GM19468 (cell line): Measurements from ENCODE around the gene GPATCH3.
"Not testable (repeated sequence)": the region's sequence is repeated elsewhere in the genome, so short reads cannot be mapped to it uniquely, and the experiment has no call there.

Experiments
- ATAC-seq: cut with Tn5 transposase; IDR thresholded peaks from one replicate; pipeline ENCODE4 v1.9.1; 2021; ENCODE audit warnings: mild to moderate bottlenecking, moderate library complexity, moderate number of reproducible peaks; ENCODE audit not compliant: unreplicated experiment; ENCODE audit errors: extremely low read depth

Gene GPATCH3

GRCh38 chr1:26877326-26877725 is 22.9 kb downstream of the GPATCH3 start:
- no peak for ATAC-seq

- no peak for ATAC-seq
Observed at GRCh38 chr1:26874896-26875295, 25.4 kb downstream of the GPATCH3 start.

DNA sequence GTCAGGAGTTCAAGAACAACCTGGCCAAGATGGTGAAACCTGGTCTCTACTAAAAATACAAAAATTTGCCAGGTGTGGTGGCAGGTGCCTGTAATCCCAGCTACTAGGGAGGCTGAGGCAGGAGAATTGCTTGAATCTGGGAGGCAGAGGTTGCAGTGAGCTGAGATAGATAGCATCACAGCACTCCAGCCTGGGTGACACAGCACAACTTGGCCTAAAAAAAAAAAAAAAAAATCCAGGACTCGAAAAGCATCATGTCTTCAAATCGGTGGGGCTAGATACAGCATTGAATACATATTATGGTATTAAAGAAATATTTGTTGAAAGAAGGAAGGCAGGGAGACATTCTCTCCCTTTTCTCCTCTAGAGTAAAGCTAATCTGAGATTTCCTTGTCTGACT is 27.2 kb downstream of the GPATCH3 start:
- not testable (repeated sequence) for ATAC-seq

GRCh38 chr1:26864610-26865480 is 35.4 kb downstream of the GPATCH3 start:
- ATAC-seq = peak; percentile 95

- no peak for ATAC-seq
Observed at GRCh38 chr1:26863685-26864077, 36.6 kb downstream of the GPATCH3 start.

- ATAC-seq = no peak
Observed at GRCh38 chr1:26862781-26863684, 37.2 kb downstream of the GPATCH3 start, which contains the start of gene SFN. TSS of gene SFN (plus strand) at chr1:26863149. CDS start at chr1:26863213, 64 bp downstream.

GRCh38 chr1:26861889-26862378 is 38.3 kb downstream of the GPATCH3 start:
- ATAC-seq = no peak

- no peak for ATAC-seq
Observed at GRCh38 chr1:26861286-26861701, 39.0 kb downstream of the GPATCH3 start.

DNA sequence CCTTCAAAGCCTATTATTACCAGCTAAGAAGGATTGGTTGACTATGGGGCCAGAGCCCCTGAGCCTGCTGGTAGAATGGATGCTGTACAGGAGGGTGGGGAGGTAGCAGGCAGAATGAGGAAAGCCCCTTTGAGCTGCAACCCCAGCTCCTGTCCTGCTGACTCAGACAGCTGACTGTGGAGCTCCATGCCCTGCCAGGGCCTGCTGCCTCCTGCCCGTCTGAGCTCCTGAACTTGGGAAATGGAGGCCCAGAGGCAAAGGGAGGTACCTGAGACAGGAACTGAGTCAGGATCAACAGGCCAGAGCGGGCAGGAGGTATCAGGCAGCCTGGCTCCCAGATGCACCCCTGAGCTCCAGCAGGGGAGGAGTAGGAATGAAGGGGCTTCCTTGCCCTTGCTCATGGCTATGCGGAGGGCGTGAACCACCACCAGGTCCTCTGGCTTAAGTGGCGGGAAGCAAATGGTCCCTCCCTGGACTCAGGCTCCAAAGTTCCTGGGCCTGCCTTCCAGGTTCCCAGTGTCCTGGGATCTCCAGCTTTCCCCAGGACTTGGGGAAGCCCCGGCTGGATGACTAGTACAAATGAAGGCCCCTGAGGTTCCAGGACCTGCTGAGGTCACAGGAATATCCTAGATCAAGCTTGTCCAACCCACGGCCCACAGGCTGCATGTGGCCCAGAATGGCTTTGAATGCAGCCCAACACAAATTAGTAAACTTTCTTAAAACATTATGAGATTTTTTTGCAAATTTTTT is 41.2 kb downstream of the GPATCH3 start:
- ATAC-seq = no peak

DNA sequence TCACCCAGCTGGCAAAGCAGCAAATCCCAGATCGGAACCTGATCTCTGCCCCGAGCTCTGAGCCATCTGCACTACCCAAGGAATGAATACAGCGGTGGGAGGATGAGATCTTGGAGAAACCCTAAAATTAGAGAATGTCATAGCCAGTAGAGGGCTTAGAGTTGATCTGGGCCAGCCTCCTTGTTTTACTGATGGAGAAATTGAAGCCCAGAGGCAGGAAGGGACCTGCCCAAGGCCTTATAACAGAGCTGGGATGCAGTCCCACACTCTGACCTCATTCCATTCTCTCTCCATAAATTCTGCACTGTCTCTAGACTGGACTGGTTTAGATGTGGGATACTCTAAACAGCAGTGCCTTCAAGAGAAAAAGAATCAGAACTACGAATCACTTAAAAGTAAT is 42.1 kb downstream of the GPATCH3 start:
- ATAC-seq = no peak

GRCh38 chr1:26857473-26858060 is 42.7 kb downstream of the GPATCH3 start:
- ATAC-seq = no peak

GRCh38 chr1:26856604-26857469 is 43.4 kb downstream of the GPATCH3 start:
- no peak for ATAC-seq

DNA sequence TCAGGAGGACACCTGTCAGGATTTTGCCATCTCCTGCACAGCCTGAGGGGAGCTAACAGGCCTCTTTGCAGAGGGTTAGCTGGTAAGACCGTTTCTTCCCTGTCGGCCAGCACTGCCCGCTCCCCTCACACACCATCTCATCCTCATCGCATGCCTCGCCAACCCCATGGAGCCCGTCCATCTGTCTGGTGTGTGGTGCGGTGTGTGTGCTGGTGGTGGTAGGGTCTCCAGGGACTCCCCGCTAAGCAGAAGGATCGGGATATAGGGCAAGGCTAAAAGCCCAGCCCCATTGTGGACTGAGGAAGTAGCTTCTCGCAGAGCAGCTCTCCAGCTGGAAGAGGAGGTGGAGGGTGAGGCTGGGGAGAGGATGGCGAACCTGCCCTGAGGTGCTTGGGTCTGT is 44.1 kb downstream of the GPATCH3 start:
- ATAC-seq = no peak

GRCh38 chr1:26855636-26856035 is 44.6 kb downstream of the GPATCH3 start:
- ATAC-seq = no peak

DNA sequence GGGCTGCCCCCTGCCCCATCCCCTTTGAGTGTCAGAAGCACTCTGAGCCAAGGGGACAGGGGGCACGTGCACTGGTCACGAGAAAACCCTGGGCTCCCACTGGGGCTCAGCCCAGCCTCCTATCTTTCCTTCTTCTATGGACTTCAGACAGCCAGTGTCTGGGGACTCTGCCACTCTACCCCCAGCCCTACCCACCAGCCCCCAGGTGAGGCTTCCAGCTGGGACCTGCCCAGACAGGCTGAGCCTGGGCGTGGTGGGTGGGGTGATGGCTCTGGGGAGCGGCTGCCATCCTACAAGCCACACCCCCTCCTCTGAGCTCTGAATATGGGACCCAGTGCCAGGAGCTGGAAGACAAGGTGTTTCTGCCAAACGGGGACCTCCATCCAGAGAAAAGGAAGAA is 45.4 kb downstream of the GPATCH3 start:
- no peak for ATAC-seq

DNA sequence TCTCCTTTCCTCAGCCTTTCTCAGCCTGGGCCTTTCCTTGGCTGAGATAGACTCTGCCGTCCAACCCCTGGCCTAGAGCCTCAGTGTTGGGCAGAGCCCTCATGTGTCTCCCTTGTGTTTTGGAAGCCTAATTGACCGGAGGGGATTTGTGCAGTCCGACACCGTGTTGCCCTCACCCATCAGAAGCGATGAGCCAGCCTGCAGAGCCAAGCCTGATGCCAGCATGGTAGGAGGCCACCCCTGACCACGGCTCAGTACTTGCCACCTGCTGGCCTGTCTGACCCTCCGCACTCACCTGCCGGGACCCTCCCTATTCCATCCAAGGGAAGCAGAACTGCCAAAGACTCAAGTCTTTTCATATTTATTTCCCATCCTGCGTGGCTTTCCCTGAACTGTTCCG is 46.7 kb downstream of the GPATCH3 start:
- no peak for ATAC-seq

DNA sequence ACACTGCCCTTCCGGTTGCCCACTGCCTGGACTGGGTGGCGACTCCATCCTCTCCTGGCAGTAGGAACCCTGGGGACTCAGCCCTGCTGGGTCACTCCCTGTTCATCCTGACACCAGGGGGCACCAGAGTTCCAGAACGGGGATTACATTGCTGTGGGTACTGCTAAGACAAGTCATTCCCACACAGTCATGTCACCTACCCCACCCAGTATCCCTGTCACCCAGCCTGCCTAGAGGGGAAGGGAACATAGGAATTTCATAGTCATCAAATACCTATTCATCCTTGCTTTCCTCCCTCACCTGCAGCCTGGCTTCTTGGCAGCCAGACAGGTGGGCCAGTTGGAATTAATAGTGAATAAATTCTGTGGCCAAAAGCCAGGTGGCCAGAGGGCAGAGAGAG is 47.1 kb downstream of the GPATCH3 start:
- no peak for ATAC-seq

- ATAC-seq = no peak
Observed at GRCh38 chr1:26852701-26853100, 47.6 kb downstream of the GPATCH3 start.
